SK-N-SH (cell line): Measurements from ENCODE around the gene FMN1.

ENCODE experiments used
- POLR2AphosphoS5 ChIP-seq: IDR thresholded peaks from 2 replicates; pipeline ENCODE4 v1.6.1; 2012; ENCODE audit warnings: low read depth, low read length
- TF ChIP-seq, protein P1 (sequence below): fragments of 200-600 bp; sonication (generic); IDR thresholded peaks from 2 replicates; pipeline ENCODE4 v1.6.1; 2017; ENCODE audit warnings: antibody characterized with exemption, mild to moderate bottlenecking, moderate library complexity

DNA sequence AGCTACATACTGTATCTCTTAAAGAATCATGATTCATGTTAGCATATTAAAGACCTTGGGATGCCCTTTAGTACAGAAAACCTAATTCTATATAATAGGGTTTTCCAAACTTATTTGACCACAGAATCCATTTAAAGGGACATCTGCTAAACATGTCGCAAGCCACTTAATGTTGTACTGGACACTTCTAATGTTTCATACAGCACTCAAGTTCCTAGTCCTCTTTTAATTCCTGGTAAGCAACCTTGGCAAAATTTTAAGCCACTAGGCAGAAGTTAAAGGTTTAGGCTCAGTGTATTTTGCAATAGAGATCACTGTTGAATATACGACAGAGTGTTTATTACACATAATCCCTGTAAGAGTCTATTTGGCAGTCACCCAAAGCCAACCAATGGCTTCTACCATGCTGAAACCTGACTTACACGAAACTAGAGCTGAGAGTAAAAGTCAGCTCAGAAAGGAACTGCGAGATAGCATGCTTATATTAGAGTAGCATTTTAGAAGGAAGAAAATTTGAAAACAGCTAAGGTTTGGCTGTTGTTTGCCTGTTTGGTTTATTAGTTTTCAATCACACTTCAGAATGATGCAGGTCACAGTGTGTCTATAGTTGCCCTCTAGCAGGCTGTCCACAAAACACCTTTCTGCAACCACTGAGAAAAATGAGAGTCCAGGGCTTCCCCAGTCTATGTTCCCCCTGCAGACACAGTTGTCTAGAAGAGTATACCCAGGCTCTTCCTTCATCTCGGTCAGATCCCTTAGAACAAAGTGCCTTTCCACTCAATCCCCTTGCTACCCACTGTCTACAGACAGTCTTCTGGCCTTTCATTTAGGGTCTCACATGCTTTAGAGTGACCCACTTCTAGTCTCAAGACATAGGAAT is 104.4 kb downstream of the FMN1 start:
- TF ChIP-seq POLR2AphosphoS5 = no peak
- TF ChIP-seq, protein P1, sequence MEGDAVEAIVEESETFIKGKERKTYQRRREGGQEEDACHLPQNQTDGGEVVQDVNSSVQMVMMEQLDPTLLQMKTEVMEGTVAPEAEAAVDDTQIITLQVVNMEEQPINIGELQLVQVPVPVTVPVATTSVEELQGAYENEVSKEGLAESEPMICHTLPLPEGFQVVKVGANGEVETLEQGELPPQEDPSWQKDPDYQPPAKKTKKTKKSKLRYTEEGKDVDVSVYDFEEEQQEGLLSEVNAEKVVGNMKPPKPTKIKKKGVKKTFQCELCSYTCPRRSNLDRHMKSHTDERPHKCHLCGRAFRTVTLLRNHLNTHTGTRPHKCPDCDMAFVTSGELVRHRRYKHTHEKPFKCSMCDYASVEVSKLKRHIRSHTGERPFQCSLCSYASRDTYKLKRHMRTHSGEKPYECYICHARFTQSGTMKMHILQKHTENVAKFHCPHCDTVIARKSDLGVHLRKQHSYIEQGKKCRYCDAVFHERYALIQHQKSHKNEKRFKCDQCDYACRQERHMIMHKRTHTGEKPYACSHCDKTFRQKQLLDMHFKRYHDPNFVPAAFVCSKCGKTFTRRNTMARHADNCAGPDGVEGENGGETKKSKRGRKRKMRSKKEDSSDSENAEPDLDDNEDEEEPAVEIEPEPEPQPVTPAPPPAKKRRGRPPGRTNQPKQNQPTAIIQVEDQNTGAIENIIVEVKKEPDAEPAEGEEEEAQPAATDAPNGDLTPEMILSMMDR = no peak
